IMR-90 (cell line): ENCODE data around the gene CTNND2. TPM values are rescaled to one million over a fixed set of nuclear protein-coding genes. Genes with fewer than 3 reads are reported as not detected.

ENCODE experiments used
- ATAC-seq: fragments of 200-7000 bp; cut with Tn5 transposase; 2 replicates; pipeline ENCODE4 v1.9.1; 2020; ENCODE audit warnings: low read depth, mild to moderate bottlenecking, moderate library complexity
- BruUV-seq: library from RNA; stranded (reverse); fragments of 400-500 nt; replicated peaks from 2 replicates; lab custom pipeline; 2021; lab: Mats Ljungman, UMichigan
- CTCF ChIA-PET: fragments of 300-600 bp; formaldehyde crosslinking; extraction: SDS; loops from one replicate; lab custom pipeline; 2021; ENCODE audit warnings: antibody characterized with exemption; lab: Yijun Ruan, JAX
- POLR2A ChIA-PET: fragments of 300-600 bp; sonication (Branson Sonifier 250); formaldehyde crosslinking; loops from one replicate; lab custom pipeline; 2022; ENCODE audit warnings: antibody characterized with exemption; ENCODE audit not compliant: unreplicated experiment; lab: Charles Lee
- DNase-seq: peaks from one replicate; pipeline ENCODE4 v3.0.0; 2013
- H2AFZ ChIP-seq: replicated peaks from 2 replicates; pipeline ENCODE3; 2013; ENCODE audit warnings: low read length, mild to moderate bottlenecking; ENCODE audit not compliant: poor library complexity
- H2AK5ac ChIP-seq: 2 replicates; pipeline ENCODE4 v1.6.1; 2013; ENCODE audit warnings: low read depth, low read length, inconsistent platforms
- H2AK9ac ChIP-seq: replicated peaks from 2 replicates; pipeline ENCODE3; 2013; ENCODE audit warnings: mild to moderate bottlenecking, low read depth, low read length, moderate library complexity; ENCODE audit not compliant: poor library complexity
- H2BK120ac ChIP-seq: 2 replicates; pipeline ENCODE4 v1.6.1; 2013; ENCODE audit warnings: low read depth, low read length, inconsistent platforms
- H2BK15ac ChIP-seq: 3 replicates; pipeline ENCODE4 v1.6.1; 2013; ENCODE audit warnings: low read depth, low read length, inconsistent platforms
- H2BK20ac ChIP-seq: 2 replicates; pipeline ENCODE4 v1.6.1; 2013; ENCODE audit warnings: low read depth, mild to moderate bottlenecking, inconsistent platforms, low read length, moderate library complexity
- H2BK5ac ChIP-seq: 2 replicates; pipeline ENCODE4 v1.6.1; 2013; ENCODE audit warnings: mild to moderate bottlenecking, low read depth, low read length, inconsistent platforms; ENCODE audit not compliant: poor library complexity, severe bottlenecking
- H3K14ac ChIP-seq: replicated peaks from 2 replicates; pipeline ENCODE4 v1.6.1; 2013; ENCODE audit warnings: low read depth, low read length, inconsistent platforms
- H3K18ac ChIP-seq: 2 replicates; pipeline ENCODE4 v1.6.1; 2013; ENCODE audit warnings: low read depth, low read length, control low read depth
- H3K23ac ChIP-seq: 2 replicates; pipeline ENCODE4 v1.6.1; 2013; ENCODE audit warnings: low read depth, low read length, inconsistent platforms
- H3K27ac ChIP-seq: 2 replicates; pipeline ENCODE4 v1.5.1; 2013; ENCODE audit warnings: mild to moderate bottlenecking, control low read depth, low read length; ENCODE audit not compliant: insufficient read depth
- H3K27me3 ChIP-seq: 2 replicates; pipeline ENCODE4 v1.6.1; 2013; ENCODE audit warnings: low read length; ENCODE audit not compliant: control insufficient read depth, insufficient read depth
- H3K36me3 ChIP-seq: 2 replicates; pipeline ENCODE4 v1.6.1; 2013; ENCODE audit warnings: low read length, mixed read lengths; ENCODE audit not compliant: control insufficient read depth, insufficient read depth
- H3K4ac ChIP-seq: 2 replicates; pipeline ENCODE4 v1.6.1; 2013; ENCODE audit warnings: low read depth, low read length, inconsistent platforms
- H3K4me1 ChIP-seq: 2 replicates; pipeline ENCODE4 v1.6.1; 2013; ENCODE audit warnings: low read length, mixed read lengths; ENCODE audit not compliant: control insufficient read depth, insufficient read depth
- H3K4me2 ChIP-seq: 2 replicates; pipeline ENCODE4 v1.6.1; 2013; ENCODE audit warnings: low read depth, mild to moderate bottlenecking, control low read depth, low read length, moderate library complexity
- H3K4me3 ChIP-seq: 2 replicates; pipeline ENCODE4 v1.5.1; 2013; ENCODE audit warnings: low read depth, mild to moderate bottlenecking, control low read depth, low read length, moderate library complexity; ENCODE audit not compliant: insufficient read depth
- H3K56ac ChIP-seq: 2 replicates; pipeline ENCODE4 v1.6.1; 2013; ENCODE audit warnings: low read length, inconsistent platforms; ENCODE audit not compliant: insufficient read depth; ENCODE audit errors: extremely low read depth
- H3K79me1 ChIP-seq, 2 experiments: 2 replicates each; pipeline ENCODE4 v1.6.1; 2013; ENCODE audit warnings: low read length in 2 of 2, inconsistent platforms in 1 of 2, low read depth in 1 of 2
- H3K9ac ChIP-seq: 2 replicates; pipeline ENCODE4 v1.6.1; 2013; ENCODE audit warnings: low read depth, low read length, control low read depth
- H3K9me1 ChIP-seq: 2 replicates; pipeline ENCODE4 v1.6.1; 2013; ENCODE audit warnings: low read length, inconsistent platforms; ENCODE audit not compliant: insufficient read depth
- H3K9me3 ChIP-seq: 2 replicates; pipeline ENCODE4 v1.6.1; 2013; ENCODE audit warnings: low read length; ENCODE audit not compliant: control insufficient read depth, insufficient read depth
- H4K20me1 ChIP-seq: 2 replicates; pipeline ENCODE4 v1.6.1; 2013; ENCODE audit warnings: low read length, inconsistent platforms; ENCODE audit not compliant: insufficient read depth
- H4K5ac ChIP-seq: 2 replicates; pipeline ENCODE4 v1.6.1; 2013; ENCODE audit warnings: mild to moderate bottlenecking, low read depth, low read length, control low read depth
- H4K8ac ChIP-seq, 2 experiments: 2 replicates each; pipeline ENCODE4 v1.6.1; 2013; ENCODE audit warnings: low read depth in 2 of 2, low read length in 2 of 2, control low read depth in 1 of 2, inconsistent platforms in 1 of 2
- H4K91ac ChIP-seq: 2 replicates; pipeline ENCODE4 v1.6.1; 2013; ENCODE audit warnings: low read depth, low read length, inconsistent platforms; ENCODE audit not compliant: insufficient read depth
- ELK1 ChIP-seq: fragments of 150-350 bp; IDR thresholded peaks from 2 replicates; pipeline ENCODE4 v1.6.1; 2016; ENCODE audit warnings: low read depth, mild to moderate bottlenecking, low read length, moderate library complexity, borderline replicate concordance
- MAFK ChIP-seq: IDR thresholded peaks from 2 replicates; pipeline ENCODE4 v1.6.1; 2012; ENCODE audit warnings: low read depth, low read length, improper control_type of control experiment
- MAZ ChIP-seq: IDR thresholded peaks from 2 replicates; pipeline ENCODE4 v1.6.1; 2012; ENCODE audit warnings: low read depth, mild to moderate bottlenecking, low read length, improper control_type of control experiment, moderate library complexity, borderline replicate concordance
- MXI1 ChIP-seq: IDR thresholded peaks from 2 replicates; pipeline ENCODE4 v1.6.1; 2012; ENCODE audit warnings: low read depth, mild to moderate bottlenecking, low read length, moderate library complexity, borderline replicate concordance
- NFE2L2 ChIP-seq: fragments of 150-350 bp; IDR thresholded peaks from 2 replicates; pipeline ENCODE4 v1.6.1; 2016; ENCODE audit warnings: low read depth, mild to moderate bottlenecking, low read length
- POLR2A ChIP-seq: IDR thresholded peaks from 2 replicates; pipeline ENCODE4 v1.6.1; 2012; ENCODE audit warnings: mild to moderate bottlenecking, low read depth, low read length
- RAD21 ChIP-seq: IDR thresholded peaks from 2 replicates; pipeline ENCODE4 v1.6.1; 2012; ENCODE audit warnings: low read length, improper control_type of control experiment
- RCOR1 ChIP-seq: IDR thresholded peaks from 2 replicates; pipeline ENCODE4 v1.6.1; 2012; ENCODE audit warnings: mild to moderate bottlenecking, low read length, improper control_type of control experiment; ENCODE audit not compliant: insufficient replicate concordance
- SMC3 ChIP-seq: fragments of 150-350 bp; IDR thresholded peaks from 2 replicates; pipeline ENCODE4 v1.6.1; 2016; ENCODE audit warnings: low read depth, mild to moderate bottlenecking, antibody characterized with exemption, low read length, moderate library complexity
- WGBS, 2 experiments: methylation state at CpG; one replicate each; pipeline versions ENCODE4 v1.1.5 to v1.1.7; 2013; ENCODE audit warnings: missing lambda C conversion rate in 2 of 2; ENCODE audit not compliant: insufficient read length in 1 of 2; ENCODE audit errors: extremely low coverage in 2 of 2; 5-methylcytosine and 5-hydroxymethylcytosine counted together
- dilution Hi-C: fragments of 300-500 bp; cut with HindIII; formaldehyde crosslinking; loops from one replicate; pipeline ENCODE4 v1.14.3; 2018; ENCODE audit warnings: low sequenced_read_pairs; ENCODE audit not compliant: unreplicated experiment
- in situ Hi-C: fragments of 300-500 bp; cut with MboI; formaldehyde crosslinking; loops from 3 replicates; pipeline ENCODE4 v1.14.3; 2019; ENCODE audit warnings: low sequenced_read_pairs, inconsistent platforms, mixed read lengths
- intact Hi-C: fragments of 100-400 bp; cut with micrococcal nuclease; formaldehyde crosslinking; loops from 2 replicates; pipeline ENCODE4 v1.10.0; 2022
- polyA plus RNA-seq, 3 experiments: library from polyadenylated mRNA; depleted of rRNA; stranded (reverse); fragments of >200 nt; gene quantifications; 2 replicates each; pipeline ENCODE4 v1.2.3, GENCODE V29; 2012; ENCODE audit warnings: low replicate concordance in 1 of 3
- total RNA-seq: library from RNA; depleted of rRNA; stranded (reverse); fragments of >200 nt; gene quantifications from 2 replicates; pipeline ENCODE4 v1.2.3, GENCODE V29; 2012
- TF ChIP-seq, protein P1 (sequence below): fragments of 150-350 bp; IDR thresholded peaks from 2 replicates; pipeline ENCODE4 v1.6.1; 2017; ENCODE audit warnings: mild to moderate bottlenecking, antibody characterized with exemption, low read length, low read depth

CTNND2 gene
- total and polyA plus RNA-seq, 2 of the 4 experiments (the other 2 are of a cell fraction), result not detected

GRCh38 chr5:11040345-11040744 is 863.9 kb downstream of the CTNND2 start:
- no peak overlapping the region for H3K14ac ChIP-seq
- ChIA-PET CTCF (no interaction called here), POLR2A (no interaction called here)
- no peaks in the 10 kb centered on the region for H4K20me1 ChIP-seq
- H2AK9ac ChIP-seq, result no peak overlapping the region
- TF ChIP-seq ELK1 (no peak), NFE2L2 (no peak), RAD21 (no peak), POLR2A (no peak), MXI1 (no peak), MAFK (no peak), RCOR1 (no peak), MAZ (no peak), SMC3 (no peak)
- TF ChIP-seq, protein P1, sequence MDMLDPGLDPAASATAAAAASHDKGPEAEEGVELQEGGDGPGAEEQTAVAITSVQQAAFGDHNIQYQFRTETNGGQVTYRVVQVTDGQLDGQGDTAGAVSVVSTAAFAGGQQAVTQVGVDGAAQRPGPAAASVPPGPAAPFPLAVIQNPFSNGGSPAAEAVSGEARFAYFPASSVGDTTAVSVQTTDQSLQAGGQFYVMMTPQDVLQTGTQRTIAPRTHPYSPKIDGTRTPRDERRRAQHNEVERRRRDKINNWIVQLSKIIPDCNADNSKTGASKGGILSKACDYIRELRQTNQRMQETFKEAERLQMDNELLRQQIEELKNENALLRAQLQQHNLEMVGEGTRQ, result no peak
- intact Hi-C loops (no loop called here), dilution Hi-C loops (no loop called here), in situ Hi-C loops (no loop called here)
- no peak overlapping the region for H3K27ac ChIP-seq
- no peak overlapping the region for H2BK5ac ChIP-seq
- H3K4me1 ChIP-seq, result no peaks in the 10 kb centered on the region
- no peak overlapping the region for H4K5ac ChIP-seq
- no peaks in the 10 kb centered on the region for H3K36me3 ChIP-seq
- H3K9me1 ChIP-seq, result no peaks in the 10 kb centered on the region
- H3K56ac ChIP-seq, result no peak overlapping the region
- H4K91ac ChIP-seq, result no peak overlapping the region
- no peak overlapping the region for H3K23ac ChIP-seq
- DNase-seq (no peak), ATAC-seq (no peak)
- H3K4me3 ChIP-seq, result no peak overlapping the region
- no peak overlapping the region for H3K4me2 ChIP-seq
- no peak overlapping the region for H3K9ac ChIP-seq
- no peak overlapping the region for H3K18ac ChIP-seq
- H2BK15ac ChIP-seq, result no peak overlapping the region
- WGBS, 2 experiments, result no CpG with 5 or more reads among the region's 1 CpG
- H3K79me1 ChIP-seq, result no peaks in the 10 kb centered on the region
- no peak overlapping the region for H2BK120ac ChIP-seq
- no peak overlapping the region for H2BK20ac ChIP-seq
- H3K27me3 ChIP-seq, result peaks cover 7% of the 10 kb centered on the region
- H2AFZ ChIP-seq, result no peak overlapping the region
- no peak overlapping the region for H2AK5ac ChIP-seq
- no peaks in the 10 kb centered on the region for H3K9me3 ChIP-seq
- no peak overlapping the region for H3K4ac ChIP-seq
- H4K8ac ChIP-seq, result no peak overlapping the region
- BruUV-seq, result no TSS peak
